GM12878 (cell line): ENCODE results near the gene DNAH9.

Experiments
- EZH2 ChIP-seq: IDR thresholded peaks from 2 replicates; pipeline ENCODE4 v1.6.1; 2012; ENCODE audit warnings: low read depth, mild to moderate bottlenecking, control low read depth, inconsistent platforms, low read length, borderline replicate concordance; ENCODE audit not compliant: control insufficient read depth
- NFYB ChIP-seq: IDR thresholded peaks from 2 replicates; pipeline ENCODE4 v1.6.1; 2011; ENCODE audit warnings: low read depth, mild to moderate bottlenecking, low read length, improper control_type of control experiment, moderate library complexity; ENCODE audit not compliant: insufficient read depth
- SRF ChIP-seq, 2 experiments: IDR thresholded peaks; 2 replicates each; pipeline ENCODE4 v1.6.1; 2011; ENCODE audit warnings: low read depth in 2 of 2, low read length in 2 of 2, mild to moderate bottlenecking in 1 of 2, moderate library complexity in 1 of 2
- SUPT20H ChIP-seq: IDR thresholded peaks from 2 replicates; pipeline ENCODE4 v1.6.1; 2011; ENCODE audit warnings: low read depth, mild to moderate bottlenecking, low read length, moderate library complexity, borderline replicate concordance; ENCODE audit not compliant: control insufficient read depth

DNA sequence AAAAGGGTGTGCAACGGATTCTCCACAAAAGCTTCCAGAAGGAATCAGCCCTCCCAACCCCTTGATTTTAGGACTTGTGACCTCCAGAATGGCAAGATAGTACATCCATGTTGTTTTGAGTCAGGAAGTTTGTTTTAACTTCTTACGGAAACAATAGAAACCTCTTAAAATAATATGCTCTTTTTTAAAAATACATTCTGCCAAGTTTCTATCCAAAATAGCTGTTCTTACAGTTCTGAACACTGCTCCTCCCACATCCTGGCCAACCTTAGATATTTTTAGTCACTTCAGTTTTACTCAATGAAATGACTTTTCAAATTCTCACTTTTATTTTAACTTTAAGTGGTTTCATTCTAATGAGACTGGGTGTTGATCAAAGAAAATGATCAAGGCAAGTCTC, 242.6 kb downstream of the DNAH9 start:
- TF ChIP-seq SRF (IDR thresholded peaks at IDR 0.05; ENCODE audit: low read depth in 2 of 2, low read length in 2 of 2) (no peak), SUPT20H (no peak), EZH2 (no peak), NFYB (no peak)
